Progenitor cell of endocrine pancreas (in vitro differentiated cells): ENCODE results near the gene TMCC3. TPM values are rescaled to one million over a fixed set of nuclear protein-coding genes. Genes with fewer than 3 reads are reported as not detected.
A peak's percentile ranks its signal among the peaks of the same experiment; 100 is the strongest.

Experiments
- DNase-seq: peaks from one replicate; pipeline ENCODE4 v3.0.0; 2021; ENCODE audit warnings: low spot score; ENCODE audit not compliant: unreplicated experiment
- H3K27ac Mint-ChIP-seq: 2 replicates; pipeline ENCODE4 v1.8.0; 2021; ENCODE audit warnings: mild to moderate bottlenecking, moderate library complexity, mixed read lengths
- H3K27me3 Mint-ChIP-seq: 2 replicates; pipeline ENCODE4 v1.8.0; 2021; ENCODE audit warnings: mixed read lengths
- H3K36me3 Mint-ChIP-seq: 2 replicates; pipeline ENCODE4 v1.8.0; 2022; ENCODE audit warnings: mixed read lengths; ENCODE audit not compliant: insufficient read depth
- H3K4me1 Mint-ChIP-seq: 2 replicates; pipeline ENCODE4 v1.8.0; 2021; ENCODE audit warnings: low read depth, mixed read lengths
- H3K4me3 Mint-ChIP-seq: 2 replicates; pipeline ENCODE4 v1.8.0; 2021; ENCODE audit warnings: low read depth, mild to moderate bottlenecking, moderate library complexity, mixed read lengths
- H3K9me3 Mint-ChIP-seq: 2 replicates; pipeline ENCODE4 v1.8.0; 2021; ENCODE audit warnings: low read depth, mixed read lengths
- total RNA-seq: library from RNA; stranded (reverse); gene quantifications from 2 replicates; pipeline ENCODE4 v1.2.1, GENCODE V29; 2021
- TF ChIP-seq, protein P1 (sequence below): fragments of 200-600 bp; sonication (generic); IDR thresholded peaks from one replicate; pipeline ENCODE4 v1.5.0; 2021; ENCODE audit warnings: antibody characterized with exemption, mild to moderate bottlenecking; ENCODE audit not compliant: unreplicated experiment

TMCC3 gene
- total RNA-seq, 1 donor from 2014 or later: 15.9 TPM

GRCh38 chr12:94575645-94576403 lies 74.5 kb downstream of the TMCC3 start:
- no peak for DNase-seq
- Mint-ChIP-seq H3K27me3 (no peaks in the 10 kb centered on the region), H3K27ac (peak overlapping the region; percentile 61), H3K4me1 (peaks cover 22% of the 10 kb centered on the region), H3K4me3 (no peak overlapping the region), H3K36me3 (peaks cover 19% of the 10 kb centered on the region), H3K9me3 (no peaks in the 10 kb centered on the region)
- TF ChIP-seq, protein P1, sequence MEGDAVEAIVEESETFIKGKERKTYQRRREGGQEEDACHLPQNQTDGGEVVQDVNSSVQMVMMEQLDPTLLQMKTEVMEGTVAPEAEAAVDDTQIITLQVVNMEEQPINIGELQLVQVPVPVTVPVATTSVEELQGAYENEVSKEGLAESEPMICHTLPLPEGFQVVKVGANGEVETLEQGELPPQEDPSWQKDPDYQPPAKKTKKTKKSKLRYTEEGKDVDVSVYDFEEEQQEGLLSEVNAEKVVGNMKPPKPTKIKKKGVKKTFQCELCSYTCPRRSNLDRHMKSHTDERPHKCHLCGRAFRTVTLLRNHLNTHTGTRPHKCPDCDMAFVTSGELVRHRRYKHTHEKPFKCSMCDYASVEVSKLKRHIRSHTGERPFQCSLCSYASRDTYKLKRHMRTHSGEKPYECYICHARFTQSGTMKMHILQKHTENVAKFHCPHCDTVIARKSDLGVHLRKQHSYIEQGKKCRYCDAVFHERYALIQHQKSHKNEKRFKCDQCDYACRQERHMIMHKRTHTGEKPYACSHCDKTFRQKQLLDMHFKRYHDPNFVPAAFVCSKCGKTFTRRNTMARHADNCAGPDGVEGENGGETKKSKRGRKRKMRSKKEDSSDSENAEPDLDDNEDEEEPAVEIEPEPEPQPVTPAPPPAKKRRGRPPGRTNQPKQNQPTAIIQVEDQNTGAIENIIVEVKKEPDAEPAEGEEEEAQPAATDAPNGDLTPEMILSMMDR: no peak

DNA sequence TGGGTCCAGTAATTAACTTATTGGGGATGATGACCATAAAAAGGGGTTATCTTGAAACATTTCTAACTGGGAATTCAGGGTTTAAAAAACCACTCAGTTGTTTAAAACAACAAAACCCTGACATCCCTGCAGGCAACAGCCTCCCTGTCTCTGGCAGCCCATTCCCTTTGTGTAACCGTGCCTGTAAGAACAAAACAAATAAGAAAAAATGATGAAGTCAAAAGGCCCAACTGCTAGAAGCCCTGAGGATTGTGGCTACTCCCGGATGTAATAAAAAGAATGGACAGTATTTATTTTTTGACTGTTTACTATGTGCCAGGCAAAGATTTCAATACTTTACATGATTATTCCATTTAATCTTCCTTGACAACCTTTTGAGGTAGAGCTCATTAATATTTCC lies 75.3 kb downstream of the TMCC3 start:
- Mint-ChIP-seq H3K27me3 (no peaks in the 10 kb centered on the region), H3K36me3 (peaks cover 24% of the 10 kb centered on the region), H3K9me3 (no peaks in the 10 kb centered on the region), H3K4me3 (no peak overlapping the region), H3K4me1 (peaks cover 23% of the 10 kb centered on the region), H3K27ac (peak overlapping the region; percentile 61)
- TF ChIP-seq, protein P1: no peak
- no peak for DNase-seq

GRCh38 chr12:94571556-94571955 lies 78.8 kb downstream of the TMCC3 start:
- no peak overlapping the region for H3K27ac Mint-ChIP-seq
- H3K36me3 Mint-ChIP-seq: peaks cover 34% of the 10 kb centered on the region
- H3K9me3 Mint-ChIP-seq: no peaks in the 10 kb centered on the region
- TF ChIP-seq, protein P1: no peak
- DNase-seq: no peak
- no peaks in the 10 kb centered on the region for H3K27me3 Mint-ChIP-seq
- H3K4me3 Mint-ChIP-seq: no peak overlapping the region
- H3K4me1 Mint-ChIP-seq: peaks cover 33% of the 10 kb centered on the region

- Mint-ChIP-seq H3K27ac (no peak overlapping the region), H3K4me3 (no peak overlapping the region), H3K4me1 (peaks cover 30% of the 10 kb centered on the region), H3K36me3 (peaks cover 34% of the 10 kb centered on the region), H3K27me3 (no peaks in the 10 kb centered on the region), H3K9me3 (no peaks in the 10 kb centered on the region)
- DNase-seq: no peak
- TF ChIP-seq, protein P1: no peak
Observed at GRCh38 chr12:94570161-94570560, 80.2 kb downstream of the TMCC3 start.

GRCh38 chr12:94567761-94568160 lies 82.6 kb downstream of the TMCC3 start:
- DNase-seq: no peak
- Mint-ChIP-seq H3K36me3 (peaks cover 22% of the 10 kb centered on the region), H3K4me3 (no peak overlapping the region), H3K9me3 (no peaks in the 10 kb centered on the region), H3K27me3 (no peaks in the 10 kb centered on the region), H3K4me1 (peaks cover 16% of the 10 kb centered on the region), H3K27ac (no peak overlapping the region)
- TF ChIP-seq, protein P1: no peak
